HEK293T (cell line): Measurements from ENCODE around the gene PRDM15.
A peak's percentile ranks its signal among the peaks of the same experiment; 100 is the strongest.

Source experiments
- CTCF ChIA-PET: fragments of 350-600 bp; formaldehyde crosslinking; extraction: SDS; loops from one replicate; lab custom pipeline; 2021; ENCODE audit warnings: antibody characterized with exemption, inconsistent platforms; lab: Yijun Ruan, JAX
- POLR2A ChIA-PET: fragments of 350-600 bp; formaldehyde crosslinking; extraction: SDS; loops from one replicate; lab custom pipeline; 2020; ENCODE audit warnings: antibody characterized with exemption, inconsistent platforms; lab: Yijun Ruan, JAX
- DNase-seq: peaks from one replicate; pipeline ENCODE4 v3.0.0; 2012; ENCODE audit warnings: mixed read lengths; ENCODE audit errors: extremely low spot score
- ARNT ChIP-seq: fragments of 450-650 bp; IDR thresholded peaks from 2 replicates; pipeline ENCODE4 v1.6.1; 2017; ENCODE audit warnings: mild to moderate bottlenecking
- BHLHE40 ChIP-seq: fragments of 450-650 bp; IDR thresholded peaks from 2 replicates; pipeline ENCODE4 v1.6.1; 2016; ENCODE audit warnings: mild to moderate bottlenecking, moderate library complexity, borderline replicate concordance
- CTBP1 ChIP-seq: fragments of 450-650 bp; IDR thresholded peaks from 2 replicates; pipeline ENCODE4 v1.6.1; 2016; ENCODE audit warnings: borderline replicate concordance
- ELF4 ChIP-seq: fragments of 450-650 bp; IDR thresholded peaks from 2 replicates; pipeline ENCODE4 v1.6.1; 2017; ENCODE audit warnings: antibody characterized with exemption
- FOXA1 ChIP-seq: fragments of 450-650 bp; IDR thresholded peaks from 2 replicates; pipeline ENCODE4 v1.6.1; 2016; ENCODE audit warnings: mild to moderate bottlenecking
- FOXK2 ChIP-seq: fragments of 450-650 bp; IDR thresholded peaks from 2 replicates; pipeline ENCODE4 v1.6.1; 2016; ENCODE audit warnings: mild to moderate bottlenecking
- FOXM1 ChIP-seq: fragments of 450-650 bp; IDR thresholded peaks from 2 replicates; pipeline ENCODE4 v1.6.1; 2017; ENCODE audit warnings: mild to moderate bottlenecking, borderline replicate concordance
- HDGF ChIP-seq: fragments of 450-650 bp; IDR thresholded peaks from 2 replicates; pipeline ENCODE4 v1.6.1; 2017; ENCODE audit warnings: antibody characterized with exemption, borderline replicate concordance
- L3MBTL2 ChIP-seq: fragments of 450-650 bp; conservative IDR thresholded peaks from 2 replicates; pipeline ENCODE4 v1.6.1; 2016; ENCODE audit warnings: mild to moderate bottlenecking
- LEF1 ChIP-seq: fragments of 450-650 bp; IDR thresholded peaks from 2 replicates; pipeline ENCODE4 v1.6.1; 2017; ENCODE audit warnings: mild to moderate bottlenecking, borderline replicate concordance
- NFRKB ChIP-seq: fragments of 450-650 bp; IDR thresholded peaks from 2 replicates; pipeline ENCODE4 v1.6.1; 2016; ENCODE audit warnings: mild to moderate bottlenecking, moderate library complexity
- PKNOX1 ChIP-seq: fragments of 450-650 bp; IDR thresholded peaks from 2 replicates; pipeline ENCODE4 v1.6.1; 2016
- SP1 ChIP-seq: fragments of 450-650 bp; IDR thresholded peaks from 2 replicates; pipeline ENCODE4 v1.6.1; 2017
- SUZ12 ChIP-seq: fragments of 450-650 bp; IDR thresholded peaks from 2 replicates; pipeline ENCODE4 v1.6.1; 2016; ENCODE audit warnings: mild to moderate bottlenecking
- TARDBP ChIP-seq: fragments of 450-650 bp; IDR thresholded peaks from 2 replicates; pipeline ENCODE4 v1.6.1; 2016
- ZNF384 ChIP-seq: fragments of 450-650 bp; IDR thresholded peaks from 2 replicates; pipeline ENCODE4 v1.6.1; 2016

PRDM15 gene

GRCh38 chr21:41879190-41879998 lies at the start of gene PRDM15:
PRDM15 (minus strand) TSS chr21:41879344; CDS start chr21:41860363, 18,981 bp downstream.
- POLR2A ChIA-PET: interaction anchor here (0.6 to 1.6 kb wide), 6 partner anchors 14 to 243 kb away, joined by 3 to 5 read pairs (median 3); no protein-coding TSS in a partner anchor
- TF ChIP-seq LEF1: no peak
- no peak for TF ChIP-seq SUZ12
- TF ChIP-seq ZNF384: no peak
- TF ChIP-seq ELF4: no peak
- TF ChIP-seq L3MBTL2: peak; percentile 81
- TF ChIP-seq FOXA1: no peak
- TF ChIP-seq FOXM1: no peak
- CTCF ChIA-PET: no interaction called here
- DNase-seq: peak; percentile 84

- CTCF ChIA-PET: interaction anchor here (0.7 kb wide), 1 partner anchor 95 kb away, joined by 4 read pairs; no protein-coding TSS in a partner anchor
- POLR2A ChIA-PET: no interaction called here
- no peak for TF ChIP-seq CTBP1
- TF ChIP-seq ZNF384: no peak
- no peak for TF ChIP-seq LEF1
- TF ChIP-seq FOXK2: no peak
- no peak for TF ChIP-seq SP1
- TF ChIP-seq HDGF: no peak
- no peak for DNase-seq
Measured at GRCh38 chr21:41928621-41929220, 49.6 kb upstream of the PRDM15 start.

- no peak for DNase-seq
- POLR2A ChIA-PET: no interaction called here
- CTCF ChIA-PET: no interaction called here
- no peak for TF ChIP-seq FOXA1
- TF ChIP-seq ARNT: no peak
- TF ChIP-seq ZNF384: no peak
- no peak for TF ChIP-seq BHLHE40
- no peak for TF ChIP-seq CTBP1
- no peak for TF ChIP-seq PKNOX1
- no peak for TF ChIP-seq LEF1
- TF ChIP-seq L3MBTL2: no peak
- no peak for TF ChIP-seq SUZ12
Measured at GRCh38 chr21:41927727-41928409, 48.7 kb upstream of the PRDM15 start.

GRCh38 chr21:41926807-41927171 lies 47.6 kb upstream of the PRDM15 start:
- ChIA-PET CTCF (no interaction called here), POLR2A (no interaction called here)
- no peak for TF ChIP-seq BHLHE40
- TF ChIP-seq ARNT: no peak
- no peak for TF ChIP-seq ZNF384
- TF ChIP-seq HDGF: no peak
- no peak for TF ChIP-seq FOXM1
- no peak for TF ChIP-seq FOXA1
- TF ChIP-seq SP1: no peak
- TF ChIP-seq FOXK2: no peak
- no peak for TF ChIP-seq PKNOX1
- TF ChIP-seq NFRKB: no peak
- TF ChIP-seq L3MBTL2: no peak
- no peak for TF ChIP-seq LEF1
- TF ChIP-seq ELF4: no peak
- TF ChIP-seq SUZ12: no peak
- TF ChIP-seq TARDBP: no peak
- no peak for TF ChIP-seq CTBP1

GRCh38 chr21:41926117-41926806 lies 47.1 kb upstream of the PRDM15 start:
- ChIA-PET POLR2A (no interaction called here), CTCF (no interaction called here)
- no peak for DNase-seq
- TF ChIP-seq FOXA1: no peak
- TF ChIP-seq BHLHE40: no peak
- no peak for TF ChIP-seq CTBP1
- no peak for TF ChIP-seq PKNOX1
- no peak for TF ChIP-seq TARDBP
- TF ChIP-seq HDGF: no peak
- TF ChIP-seq L3MBTL2: no peak
- no peak for TF ChIP-seq NFRKB
- no peak for TF ChIP-seq SUZ12
- no peak for TF ChIP-seq SP1
- no peak for TF ChIP-seq FOXM1
- no peak for TF ChIP-seq ARNT
- no peak for TF ChIP-seq ELF4
- TF ChIP-seq LEF1: no peak
- no peak for TF ChIP-seq ZNF384
- TF ChIP-seq FOXK2: no peak

More at GRCh38 chr21:41926807-41927171, 47.6 kb upstream of the PRDM15 start:
- DNase-seq: no peak
